ENCODE measurements around the gene BAD.

DNA sequence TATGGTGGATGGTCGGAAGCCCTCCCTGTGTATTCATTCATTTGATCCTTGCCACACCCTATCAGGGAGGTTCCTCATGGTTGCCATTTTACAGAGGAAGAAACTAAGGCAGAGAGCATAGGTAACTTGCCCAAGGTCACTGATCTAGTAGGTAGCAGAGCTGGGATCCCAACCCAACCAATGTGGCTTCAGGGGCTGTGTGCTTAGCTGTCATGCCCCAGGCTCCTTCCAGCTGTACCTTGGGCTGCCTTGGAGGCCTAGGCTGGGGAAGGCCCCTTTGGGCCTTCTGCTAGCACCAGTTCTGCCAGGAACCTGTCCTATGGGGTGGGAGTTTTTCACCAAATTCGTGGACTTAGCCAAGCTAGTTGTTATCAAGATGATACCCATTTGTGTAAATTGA lies 8.6 kb downstream of the BAD start:
- TF ChIP-seq, protein P1, sequence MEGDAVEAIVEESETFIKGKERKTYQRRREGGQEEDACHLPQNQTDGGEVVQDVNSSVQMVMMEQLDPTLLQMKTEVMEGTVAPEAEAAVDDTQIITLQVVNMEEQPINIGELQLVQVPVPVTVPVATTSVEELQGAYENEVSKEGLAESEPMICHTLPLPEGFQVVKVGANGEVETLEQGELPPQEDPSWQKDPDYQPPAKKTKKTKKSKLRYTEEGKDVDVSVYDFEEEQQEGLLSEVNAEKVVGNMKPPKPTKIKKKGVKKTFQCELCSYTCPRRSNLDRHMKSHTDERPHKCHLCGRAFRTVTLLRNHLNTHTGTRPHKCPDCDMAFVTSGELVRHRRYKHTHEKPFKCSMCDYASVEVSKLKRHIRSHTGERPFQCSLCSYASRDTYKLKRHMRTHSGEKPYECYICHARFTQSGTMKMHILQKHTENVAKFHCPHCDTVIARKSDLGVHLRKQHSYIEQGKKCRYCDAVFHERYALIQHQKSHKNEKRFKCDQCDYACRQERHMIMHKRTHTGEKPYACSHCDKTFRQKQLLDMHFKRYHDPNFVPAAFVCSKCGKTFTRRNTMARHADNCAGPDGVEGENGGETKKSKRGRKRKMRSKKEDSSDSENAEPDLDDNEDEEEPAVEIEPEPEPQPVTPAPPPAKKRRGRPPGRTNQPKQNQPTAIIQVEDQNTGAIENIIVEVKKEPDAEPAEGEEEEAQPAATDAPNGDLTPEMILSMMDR (optimal IDR thresholded peaks at IDR 0.05 in 1 of 3, IDR thresholded peaks at IDR 0.05 in 1 of 3, conservative IDR thresholded peaks at IDR 0.05 in 1 of 3; ENCODE audit: extremely low read depth in 1 of 3, insufficient read depth in 2 of 3, low read length in 3 of 3), result no peak
- no peak for TF ChIP-seq EZH2 (IDR thresholded peaks at IDR 0.05; ENCODE audit: low read length)

All from keratinocyte (primary cell).